Hematopoietic multipotent progenitor cell treated with erythropoietin and hydrocortisone succinate and interleukin-3 and kit ligand, for 8 days (in vitro differentiated cells): Measurements from ENCODE around the gene KIF6.
"Not testable (repeated sequence)": the region's sequence is repeated elsewhere in the genome, so short reads cannot be mapped to it uniquely, and the experiment has no call there.

ENCODE experiments used
- DNase-seq: peaks from one replicate; pipeline ENCODE4 v3.0.0-alpha.2; 2015

Gene KIF6

DNA sequence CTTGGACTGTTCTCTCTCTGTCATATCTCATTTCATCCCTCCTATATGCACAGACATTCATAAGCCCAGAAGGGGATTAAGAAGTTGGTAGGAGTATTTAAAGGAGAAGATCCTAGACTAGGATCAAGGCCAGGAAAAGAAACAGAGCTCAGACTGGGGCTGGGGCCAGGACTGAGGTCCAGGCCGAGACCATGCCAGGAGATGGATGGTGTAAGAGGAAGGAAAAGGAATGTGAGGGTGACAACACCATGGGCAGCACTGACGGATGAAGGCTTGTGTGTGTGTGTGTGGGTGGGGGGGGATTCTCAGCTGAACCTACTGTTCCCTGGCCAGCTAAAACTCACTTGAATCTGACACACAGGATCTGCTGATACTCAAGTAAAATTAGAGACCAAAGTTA, 182.1 kb downstream of the KIF6 start:
- no peak for DNase-seq

GRCh38 chr6:39540454-39540853, 184.8 kb downstream of the KIF6 start:
- DNase-seq, result no peak

DNA sequence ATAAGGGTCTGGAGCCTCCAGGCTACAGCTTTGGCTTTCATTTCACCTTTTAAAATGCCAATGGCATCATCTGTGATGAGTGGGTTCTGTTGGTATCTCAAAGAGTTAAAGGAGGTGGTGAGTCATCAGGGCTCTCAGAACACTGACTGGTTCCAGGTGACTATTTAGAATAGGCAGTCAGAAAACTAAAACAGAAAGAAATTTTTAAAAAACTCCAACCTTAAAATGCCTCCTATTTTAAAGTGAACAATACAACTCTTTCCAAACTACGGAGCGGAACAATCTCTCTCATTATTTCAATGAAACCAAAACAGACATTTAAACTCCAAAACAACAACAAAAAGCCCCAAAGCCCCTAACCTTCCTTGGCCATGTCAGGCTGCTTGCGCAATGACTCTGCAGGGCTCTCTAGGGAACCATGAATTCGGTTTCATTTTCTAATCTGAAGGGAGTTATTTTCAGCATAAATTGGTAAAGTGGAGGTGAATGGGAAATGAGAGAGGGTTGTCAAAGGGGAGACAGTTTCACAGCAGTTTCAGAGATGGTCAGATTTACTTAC, 194.9 kb downstream of the KIF6 start:
- no peak for DNase-seq

- DNase-seq, result no peak
These were observed 197.2 kb downstream of the KIF6 start for GRCh38 chr6:39527792-39528564.

DNA sequence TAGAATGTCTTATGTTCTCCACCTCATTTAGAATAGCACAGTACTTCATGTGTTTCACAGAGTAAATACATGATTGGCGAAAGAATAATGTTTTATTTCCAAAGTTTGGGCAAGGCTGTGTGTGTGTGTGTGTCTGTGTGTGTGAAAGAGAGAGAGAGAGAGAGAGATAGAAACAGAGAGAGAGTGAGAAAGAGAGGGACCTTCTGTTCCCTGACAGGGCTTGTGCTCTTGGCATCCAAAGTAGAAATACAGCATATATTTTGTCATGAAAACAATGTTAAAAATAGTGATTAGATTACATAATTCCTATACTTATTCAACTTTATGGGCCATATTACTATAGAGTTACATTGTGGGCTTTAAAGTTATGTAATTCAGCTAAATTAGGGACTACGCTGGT, 201.2 kb downstream of the KIF6 start:
- no peak for DNase-seq

DNA sequence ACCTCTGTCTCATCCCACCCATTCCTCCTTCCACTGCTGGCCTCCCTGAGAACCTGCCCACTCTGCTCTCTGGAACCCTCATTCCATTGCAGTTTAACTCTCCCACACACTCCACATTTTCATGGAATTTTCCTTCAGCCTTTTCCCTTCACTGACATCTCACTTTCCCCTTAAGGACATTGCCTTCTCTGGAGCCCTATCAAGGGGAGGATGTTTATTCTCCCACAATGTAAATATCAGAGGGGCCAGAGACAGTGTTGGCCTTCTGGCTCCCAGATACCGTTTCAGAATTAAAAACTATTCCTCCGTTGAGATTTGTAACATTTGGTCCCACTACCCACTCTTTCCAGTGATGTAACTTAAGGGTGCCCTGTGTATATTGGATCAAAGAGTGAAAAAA, 203.2 kb downstream of the KIF6 start:
- DNase-seq, result no peak

DNA sequence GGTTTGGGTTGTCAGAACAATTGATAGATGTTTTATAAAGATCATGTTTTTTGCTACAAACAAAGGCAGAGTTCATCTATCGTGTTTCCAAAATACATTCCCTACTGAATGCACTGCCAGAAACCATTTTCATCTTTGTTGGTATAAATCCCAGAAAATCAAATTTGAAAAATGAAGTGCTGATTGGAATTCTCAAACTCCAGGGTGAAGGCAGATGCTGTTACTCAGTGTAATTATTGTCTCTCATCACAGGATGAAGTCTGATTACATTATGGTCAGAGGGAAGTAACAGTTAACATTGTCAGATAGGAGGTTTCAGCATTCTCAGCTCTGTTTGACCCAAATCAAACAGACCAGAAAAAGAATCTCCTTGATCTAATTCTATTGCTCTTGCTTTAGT, 204.3 kb downstream of the KIF6 start:
- DNase-seq, result no peak

GRCh38 chr6:39520411-39520810, 204.8 kb downstream of the KIF6 start:
- DNase-seq, result no peak

- DNase-seq, result no peak
These were observed 207.0 kb downstream of the KIF6 start for GRCh38 chr6:39518221-39518620.

DNA sequence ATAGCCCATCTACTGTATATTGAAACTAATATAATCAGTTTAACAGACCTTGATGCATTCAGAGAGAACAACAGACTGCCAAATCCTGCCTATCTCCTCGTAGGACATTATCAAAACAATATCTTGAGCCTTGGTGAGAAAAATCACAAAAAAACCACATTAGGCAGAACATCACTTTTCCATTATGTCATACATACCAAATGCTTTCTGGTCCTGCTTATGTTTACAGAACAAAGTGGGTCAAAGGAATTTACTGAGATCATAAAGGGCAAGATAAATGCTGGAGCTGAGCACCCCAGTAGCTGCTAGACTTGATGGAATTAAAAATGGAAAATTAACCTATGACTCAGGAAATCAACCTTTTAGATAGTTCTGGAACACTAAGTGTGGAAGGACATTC, 207.5 kb downstream of the KIF6 start:
- DNase-seq, result no peak

- no peak for DNase-seq
These were observed 208.7 kb downstream of the KIF6 start for GRCh38 chr6:39516471-39516870.

DNA sequence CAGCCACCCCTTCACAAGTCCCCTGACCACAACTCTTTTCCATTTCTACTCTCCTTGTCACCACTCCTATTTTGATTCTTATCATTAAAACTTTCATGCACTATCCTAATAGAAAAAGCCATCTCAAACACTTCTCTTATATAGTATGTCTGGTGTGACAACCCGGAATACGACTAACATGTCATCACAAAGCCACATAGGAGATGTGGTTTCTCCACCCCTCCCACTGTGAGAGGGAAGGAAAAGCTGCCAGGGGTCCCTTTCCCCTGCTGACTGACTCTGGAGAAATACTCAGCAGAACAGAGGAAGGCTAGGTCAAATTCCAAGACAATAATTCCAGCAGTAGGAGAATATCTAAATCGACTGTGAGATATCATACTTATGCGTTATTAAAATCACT, 209.7 kb downstream of the KIF6 start:
- DNase-seq, result no peak

DNA sequence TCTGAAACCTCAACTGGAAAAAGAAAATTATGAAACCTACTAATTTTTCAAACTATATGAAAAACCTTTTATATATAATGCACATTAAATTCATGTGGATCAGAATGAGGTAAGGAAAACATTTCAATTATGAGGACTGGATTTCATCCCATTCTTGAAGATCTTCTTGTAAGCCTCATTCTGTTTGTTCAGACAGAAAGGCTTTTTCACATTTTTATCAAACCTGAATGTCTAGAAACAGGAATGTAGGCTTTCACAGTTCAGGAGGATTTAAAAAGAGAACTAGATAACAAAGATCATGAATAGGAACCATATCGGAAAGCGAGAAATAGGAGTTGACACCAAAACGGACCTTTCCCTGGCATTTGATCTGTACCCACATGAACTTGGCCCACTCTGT, 210.2 kb downstream of the KIF6 start:
- no peak for DNase-seq

- DNase-seq, result not testable (repeated sequence)
These were observed 215.4 kb downstream of the KIF6 start for GRCh38 chr6:39509831-39510230.

- no peak for DNase-seq
These were observed 216.7 kb downstream of the KIF6 start for GRCh38 chr6:39508515-39508914.

DNA sequence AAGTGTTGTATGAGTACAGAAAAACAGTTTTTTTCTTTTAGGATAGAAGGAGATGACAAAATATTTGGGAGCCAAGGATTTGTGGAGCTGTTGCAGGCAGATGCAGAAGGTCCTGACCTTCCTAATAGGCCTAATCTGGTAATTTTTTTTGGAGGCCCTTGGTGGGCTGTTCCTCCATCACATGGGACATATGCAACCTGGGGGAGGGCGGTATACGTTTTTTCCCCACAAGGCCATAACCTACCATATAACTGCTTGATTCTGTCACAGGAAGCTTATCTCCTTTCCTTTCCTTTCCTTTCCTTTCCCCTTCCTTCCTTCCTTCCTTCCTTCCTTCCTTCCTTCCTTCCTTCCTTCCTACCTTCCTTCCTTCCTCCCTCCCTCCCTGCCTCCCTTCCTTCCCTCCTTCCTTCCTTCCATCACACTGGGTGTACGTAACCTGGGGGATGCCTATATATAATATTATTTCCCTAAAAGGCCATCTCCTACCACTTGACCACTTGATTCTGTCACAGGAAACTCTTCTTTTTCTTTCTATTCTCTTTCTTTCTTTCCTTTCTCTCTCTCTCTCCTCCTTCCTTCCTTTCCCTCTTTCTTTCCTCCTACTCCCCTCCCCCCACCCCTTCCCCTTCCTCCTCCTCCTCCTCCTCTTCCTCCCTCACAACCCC, 217.7 kb downstream of the KIF6 start:
- no peak for DNase-seq

DNA sequence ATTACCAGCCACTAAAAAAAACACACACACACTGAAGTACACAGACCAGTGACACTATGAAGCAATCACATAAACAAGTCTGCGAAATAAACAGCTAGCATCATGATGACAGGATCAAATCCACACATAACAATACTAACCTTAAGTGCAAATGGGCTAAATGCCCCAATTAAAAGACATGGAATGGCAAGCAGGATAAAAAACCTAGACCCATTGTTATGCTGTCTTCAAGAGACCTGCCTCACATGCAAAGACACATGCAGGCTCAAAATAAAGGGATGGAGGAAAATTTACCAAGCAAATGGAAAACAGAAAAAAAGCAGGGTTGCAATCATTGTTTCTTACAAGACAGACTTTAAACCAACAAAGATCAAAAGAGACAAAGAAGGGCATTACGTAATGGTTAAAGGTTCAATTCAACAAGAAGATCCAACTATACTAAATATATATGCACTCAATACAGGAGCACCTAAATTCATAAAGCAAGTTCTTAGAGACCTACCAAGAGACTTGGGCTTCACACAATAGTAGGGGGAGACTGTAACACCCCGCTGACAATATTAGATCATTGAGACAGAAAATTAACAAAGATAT, 222.7 kb downstream of the KIF6 start:
- not testable (repeated sequence) for DNase-seq

GRCh38 chr6:39499053-39499452, 226.2 kb downstream of the KIF6 start:
- no peak for DNase-seq

DNA sequence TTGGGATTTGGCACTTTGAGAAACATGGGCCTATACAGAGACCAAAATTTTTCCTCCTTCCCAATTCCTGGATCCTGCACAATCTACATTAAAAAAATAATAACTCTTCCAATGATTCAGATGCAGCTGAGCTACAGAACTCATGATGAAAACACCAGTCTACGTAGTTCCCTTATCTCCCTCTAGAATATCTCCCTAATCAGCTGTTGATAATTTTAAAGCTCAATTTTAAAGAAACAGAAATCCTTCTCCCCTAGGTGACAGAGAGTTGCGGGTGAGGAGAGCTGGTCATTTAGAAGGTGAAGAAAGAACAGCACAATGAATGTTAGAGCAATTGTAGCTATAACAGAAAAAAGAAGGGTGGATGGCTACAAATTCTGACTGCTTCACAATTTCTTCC, 227.1 kb downstream of the KIF6 start:
- DNase-seq, result no peak

- no peak for DNase-seq
These were observed 228.3 kb downstream of the KIF6 start for GRCh38 chr6:39496915-39497314.

GRCh38 chr6:39496456-39496855, 228.8 kb downstream of the KIF6 start:
- DNase-seq, result no peak

DNA sequence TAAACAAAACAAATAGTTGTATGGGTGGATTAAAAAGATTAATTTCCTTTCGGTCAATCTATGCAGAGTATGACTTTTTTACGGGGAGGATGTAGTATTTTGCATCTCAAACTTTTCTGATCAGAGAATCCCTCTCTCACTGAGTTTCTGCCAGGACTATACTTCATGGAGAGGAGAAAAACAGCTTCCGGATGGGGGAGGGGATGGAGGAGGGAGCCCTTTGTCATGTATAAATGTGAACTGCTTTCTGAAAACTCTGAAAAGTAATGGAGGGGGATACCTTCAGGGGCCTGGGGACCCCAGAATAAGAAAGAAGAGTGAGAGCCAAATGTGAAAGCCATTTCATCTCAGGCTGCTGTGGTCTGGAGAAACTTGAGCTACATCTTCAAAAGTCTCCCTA, 229.6 kb downstream of the KIF6 start:
- DNase-seq, result no peak

- no peak for DNase-seq
These were observed 230.2 kb downstream of the KIF6 start for GRCh38 chr6:39494998-39495397.

- no peak for DNase-seq
These were observed 231.4 kb downstream of the KIF6 start for GRCh38 chr6:39493777-39494176.
